ENCODE data around the gene METTL9.

- TF ChIP-seq POLR2A (IDR thresholded peaks at IDR 0.05) (no peak), CTCF (IDR thresholded peaks at IDR 0.05) (no peak)
These were observed 18.9 kb downstream of the METTL9 start for GRCh38 chr16:21618281-21618680.
